ENCODE results near the gene MFAP2. TPM values are rescaled to one million over a fixed set of nuclear protein-coding genes. Genes with fewer than 3 reads are reported as not detected.

Gene MFAP2
- total RNA-seq, 1 experiment from 2014 or later: 12.9 TPM

DNA sequence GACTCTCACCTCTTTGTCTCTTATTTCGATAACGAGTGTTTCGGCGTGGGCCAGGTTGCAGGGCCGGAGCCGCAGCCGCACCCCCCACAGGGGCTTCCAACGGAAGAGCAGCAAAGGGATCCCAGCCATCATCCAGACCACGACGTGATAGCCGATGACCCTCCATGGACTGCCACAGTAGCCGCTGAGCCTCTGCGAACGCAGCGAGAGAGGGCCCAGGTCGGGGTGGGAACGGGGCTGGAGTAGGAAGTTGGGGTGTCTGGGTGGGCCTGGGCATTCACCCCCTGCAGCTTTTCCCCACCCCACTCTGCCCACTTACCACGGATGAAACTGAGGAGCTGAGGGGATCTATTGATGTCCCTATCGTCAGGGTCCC is 24.9 kb upstream of the MFAP2 start:
- ATAC-seq: no peak
- in situ Hi-C loops (cut with HindIII; ENCODE audit: low pct_unique_long_range_greater_than_20kb, low sequenced_read_pairs): no loop called here
- DNase-seq (ENCODE audit: low read depth, low spot score): no peak
- CTCF ChIA-PET: no interaction called here
- POLR2A ChIA-PET: no interaction called here
- no peaks in the 10 kb centered on the region for H3K36me3 ChIP-seq (ENCODE audit: control insufficient read depth, insufficient read depth, low read length)
- no TSS peak for BruUV-seq (replicated peaks)
- no peaks in the 10 kb centered on the region for H3K9me3 ChIP-seq (ENCODE audit: control insufficient read depth, insufficient read depth, low read depth, low read length)
- no peak overlapping the region for H3K27ac ChIP-seq (ENCODE audit: low read length)
- peaks cover 6% of the 10 kb centered on the region; the same call in 1 of the 2 replicates for H3K4me1 ChIP-seq (ENCODE audit: control insufficient read depth, insufficient read depth, low read length)
- intact Hi-C loops (cut with micrococcal nuclease; ENCODE audit: unreplicated experiment): no loop called here
- no peaks in the 10 kb centered on the region for H3K27me3 ChIP-seq (ENCODE audit: control insufficient read depth, insufficient read depth, low read length)
- TF ChIP-seq CTCF (IDR thresholded peaks at IDR 0.05) (no peak), POLR2AphosphoS5 (IDR thresholded peaks at IDR 0.05; ENCODE audit: low read depth, low read length) (no peak), SIN3A (IDR thresholded peaks at IDR 0.05; ENCODE audit: borderline replicate concordance, insufficient read depth, low read depth, low read length) (no peak), TCF7L2 (IDR thresholded peaks at IDR 0.05; ENCODE audit: low read depth, low read length) (no peak)
- TF ChIP-seq, protein P1, sequence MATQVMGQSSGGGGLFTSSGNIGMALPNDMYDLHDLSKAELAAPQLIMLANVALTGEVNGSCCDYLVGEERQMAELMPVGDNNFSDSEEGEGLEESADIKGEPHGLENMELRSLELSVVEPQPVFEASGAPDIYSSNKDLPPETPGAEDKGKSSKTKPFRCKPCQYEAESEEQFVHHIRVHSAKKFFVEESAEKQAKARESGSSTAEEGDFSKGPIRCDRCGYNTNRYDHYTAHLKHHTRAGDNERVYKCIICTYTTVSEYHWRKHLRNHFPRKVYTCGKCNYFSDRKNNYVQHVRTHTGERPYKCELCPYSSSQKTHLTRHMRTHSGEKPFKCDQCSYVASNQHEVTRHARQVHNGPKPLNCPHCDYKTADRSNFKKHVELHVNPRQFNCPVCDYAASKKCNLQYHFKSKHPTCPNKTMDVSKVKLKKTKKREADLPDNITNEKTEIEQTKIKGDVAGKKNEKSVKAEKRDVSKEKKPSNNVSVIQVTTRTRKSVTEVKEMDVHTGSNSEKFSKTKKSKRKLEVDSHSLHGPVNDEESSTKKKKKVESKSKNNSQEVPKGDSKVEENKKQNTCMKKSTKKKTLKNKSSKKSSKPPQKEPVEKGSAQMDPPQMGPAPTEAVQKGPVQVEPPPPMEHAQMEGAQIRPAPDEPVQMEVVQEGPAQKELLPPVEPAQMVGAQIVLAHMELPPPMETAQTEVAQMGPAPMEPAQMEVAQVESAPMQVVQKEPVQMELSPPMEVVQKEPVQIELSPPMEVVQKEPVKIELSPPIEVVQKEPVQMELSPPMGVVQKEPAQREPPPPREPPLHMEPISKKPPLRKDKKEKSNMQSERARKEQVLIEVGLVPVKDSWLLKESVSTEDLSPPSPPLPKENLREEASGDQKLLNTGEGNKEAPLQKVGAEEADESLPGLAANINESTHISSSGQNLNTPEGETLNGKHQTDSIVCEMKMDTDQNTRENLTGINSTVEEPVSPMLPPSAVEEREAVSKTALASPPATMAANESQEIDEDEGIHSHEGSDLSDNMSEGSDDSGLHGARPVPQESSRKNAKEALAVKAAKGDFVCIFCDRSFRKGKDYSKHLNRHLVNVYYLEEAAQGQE (IDR thresholded peaks at IDR 0.05; ENCODE audit: insufficient read depth in 1 of 2, low read depth in 2 of 2, low read length in 1 of 2): no peak
- H3K4me3 ChIP-seq (ENCODE audit: low read depth in 2 of 2, low read length in 2 of 2): no peak overlapping the region

DNA sequence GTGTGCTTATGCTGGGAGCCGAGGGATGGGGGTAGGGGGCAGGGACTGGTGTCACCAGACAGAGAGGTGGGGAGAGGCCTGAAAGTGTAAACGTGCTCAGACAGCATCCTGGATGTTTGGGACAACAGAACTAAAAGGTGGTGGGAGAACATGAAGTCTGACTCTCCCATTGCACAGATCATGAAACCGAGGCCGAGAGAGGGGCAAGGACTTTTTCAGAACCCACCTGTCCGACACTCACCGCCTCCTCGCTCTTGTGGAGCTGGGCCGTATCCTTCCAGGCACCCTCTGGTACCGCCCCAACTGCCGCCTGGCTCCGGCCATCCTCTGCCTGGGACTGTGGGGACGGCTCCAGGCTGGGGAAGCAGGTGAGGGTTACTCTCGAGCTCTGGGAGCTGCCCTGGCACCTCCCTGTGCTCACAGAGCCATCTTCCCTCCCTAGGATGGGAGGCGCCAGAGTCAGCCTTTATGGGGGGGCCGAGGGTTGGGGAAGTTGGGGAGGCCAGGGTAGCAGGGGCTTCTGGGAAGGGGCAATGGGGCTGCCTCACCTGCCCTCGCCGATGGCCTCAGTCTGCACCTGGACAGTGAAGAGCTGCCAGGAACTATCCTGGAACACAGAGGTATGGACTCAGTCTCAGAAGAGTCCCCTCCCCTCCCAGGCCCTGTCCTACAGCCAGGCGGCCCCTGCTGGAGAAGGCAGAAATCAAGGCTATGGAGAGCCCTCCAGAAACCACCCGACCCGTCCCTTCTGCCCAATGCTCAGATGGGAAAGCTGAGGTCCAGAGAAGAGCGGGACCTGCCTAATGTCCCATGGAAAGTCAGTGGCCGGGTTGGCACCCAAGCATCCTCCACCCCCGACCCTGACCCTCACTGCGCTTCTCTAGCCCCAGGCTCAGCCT is 24.3 kb upstream of the MFAP2 start:
- ChIA-PET POLR2A (no interaction called here), CTCF (no interaction called here)
- Histone ChIP-seq H3K27me3 (ENCODE audit: control insufficient read depth, insufficient read depth, low read length) (no peaks in the 10 kb centered on the region), H3K4me3 (ENCODE audit: low read depth in 2 of 2, low read length in 2 of 2) (no peak overlapping the region), H3K36me3 (ENCODE audit: control insufficient read depth, insufficient read depth, low read length) (no peaks in the 10 kb centered on the region), H3K4me1 (ENCODE audit: control insufficient read depth, insufficient read depth, low read length) (peaks cover 2% of the 10 kb centered on the region; the same call in 1 of the 2 replicates), H3K27ac (ENCODE audit: low read length) (no peak overlapping the region), H3K9me3 (ENCODE audit: control insufficient read depth, insufficient read depth, low read depth, low read length) (no peaks in the 10 kb centered on the region)
- no peak for DNase-seq (ENCODE audit: low read depth, low spot score)
- TF ChIP-seq, protein P1 (IDR thresholded peaks at IDR 0.05; ENCODE audit: insufficient read depth in 1 of 2, low read depth in 2 of 2, low read length in 1 of 2): no peak
- TF ChIP-seq CTCF (IDR thresholded peaks at IDR 0.05): no peak; the same call in 1 of the 2 replicates
- no peak for TF ChIP-seq POLR2AphosphoS5 (IDR thresholded peaks at IDR 0.05; ENCODE audit: low read depth, low read length)
- BruUV-seq (replicated peaks): no TSS peak
- intact Hi-C loops (cut with micrococcal nuclease; ENCODE audit: unreplicated experiment): no loop called here
- in situ Hi-C loops (cut with HindIII; ENCODE audit: low pct_unique_long_range_greater_than_20kb, low sequenced_read_pairs): no loop called here
- peak; percentile 82 for ATAC-seq
